NOMO-1 (cell line): ENCODE measurements around the gene NOTCH3.

Source experiments
- DNase-seq, 2 experiments: peaks; one replicate each; lab custom pipeline; 2025; ENCODE audit not compliant: unreplicated experiment in 2 of 2; lab: John Stamatoyannopoulos, UW

Gene NOTCH3

DNA sequence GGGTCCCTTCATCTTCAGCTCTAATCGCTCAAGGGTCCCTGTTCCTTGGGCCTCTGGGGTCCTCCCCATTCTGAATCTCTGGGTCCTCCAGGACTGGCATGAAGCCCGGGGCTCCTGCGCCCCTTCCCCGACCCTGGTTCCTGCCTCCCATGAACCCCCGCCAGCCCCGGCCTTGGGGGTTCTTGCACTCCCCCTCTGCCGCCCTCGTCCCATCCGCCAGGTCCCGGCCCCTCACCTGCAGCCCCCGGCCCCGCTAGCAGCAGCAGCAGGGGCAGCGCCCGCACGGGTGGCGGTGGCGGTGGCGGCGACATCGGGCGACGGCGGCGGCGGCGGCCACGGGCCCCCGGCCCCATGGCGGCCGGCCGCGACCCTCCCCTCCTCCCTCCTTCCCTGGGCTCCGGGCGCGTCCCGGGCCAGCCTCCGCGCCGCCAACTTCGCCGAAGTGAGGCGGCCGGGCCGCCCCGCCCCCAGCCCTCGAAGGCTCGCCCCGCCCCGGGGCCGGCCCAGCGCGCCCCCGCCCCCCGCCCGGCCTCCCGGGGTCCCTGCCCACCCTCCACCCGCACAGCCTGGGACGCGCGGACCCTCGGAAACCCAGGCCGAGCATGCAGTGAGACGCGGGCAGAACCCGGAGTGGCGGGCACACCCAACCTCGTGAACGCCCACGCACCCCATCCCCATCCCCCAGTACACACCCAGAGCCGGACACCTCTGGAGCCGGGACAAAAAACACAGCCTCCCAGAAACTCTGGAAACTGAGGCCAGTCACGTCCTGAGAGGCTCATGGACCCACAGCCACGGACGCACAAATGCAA lies at the start of gene NOTCH3:
Gene NOTCH3, minus strand, starts transcription at position 443 of the 812 bp plus-strand sequence. Its CDS starts 90 bp downstream, at position 353.
- no peak for DNase-seq

DNA sequence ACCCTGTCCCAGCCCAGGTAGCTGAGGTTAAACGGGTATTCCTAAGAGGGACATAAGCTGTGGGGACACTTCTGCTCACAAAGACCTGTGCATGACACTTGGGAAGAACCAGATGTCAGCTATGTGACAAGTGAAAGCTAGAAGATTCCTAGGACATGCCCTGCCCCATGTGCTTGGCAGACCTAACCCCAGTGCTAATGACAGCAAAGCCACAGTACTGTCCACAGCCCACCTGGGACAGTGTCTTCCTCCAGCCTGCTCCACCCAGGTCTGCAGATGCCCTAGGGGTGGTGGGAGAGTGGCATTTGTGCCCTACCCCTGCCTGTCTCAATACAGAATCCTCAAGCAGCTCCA lies 49.8 kb upstream of the NOTCH3 start:
- DNase-seq = no peak

DNA sequence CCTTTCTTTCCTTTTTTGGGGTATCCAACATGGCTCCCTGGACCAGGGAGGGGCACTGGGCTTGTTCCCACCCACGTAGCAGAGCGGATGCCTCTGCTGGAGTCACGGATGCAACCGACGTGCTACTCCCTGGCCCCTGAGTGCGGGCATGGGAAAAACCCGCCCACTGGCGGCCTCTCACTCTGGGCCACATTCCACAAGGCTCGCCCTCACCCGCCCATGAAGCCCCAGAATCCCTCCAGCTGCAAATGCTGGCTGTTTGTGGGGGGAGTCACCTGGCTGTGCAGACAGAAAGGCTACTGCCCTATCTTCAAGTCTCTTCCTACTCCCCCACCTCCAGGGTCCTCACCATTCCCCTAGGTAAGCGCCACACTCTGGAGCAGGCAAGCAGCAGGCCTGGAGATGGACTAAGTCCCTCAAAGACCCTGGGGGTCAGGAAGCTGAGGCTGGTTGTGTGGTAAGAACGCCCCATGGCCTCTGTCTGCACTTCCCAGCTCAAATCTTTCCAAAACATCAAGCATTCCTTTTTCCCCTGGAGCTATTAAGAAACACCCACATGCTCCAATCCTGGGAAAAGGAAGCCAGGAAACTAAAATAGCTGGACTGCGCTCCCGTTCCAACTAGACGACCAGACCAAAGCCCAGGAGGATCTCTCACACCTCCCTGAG lies 49.3 kb upstream of the NOTCH3 start:
- DNase-seq = no peak

DNA sequence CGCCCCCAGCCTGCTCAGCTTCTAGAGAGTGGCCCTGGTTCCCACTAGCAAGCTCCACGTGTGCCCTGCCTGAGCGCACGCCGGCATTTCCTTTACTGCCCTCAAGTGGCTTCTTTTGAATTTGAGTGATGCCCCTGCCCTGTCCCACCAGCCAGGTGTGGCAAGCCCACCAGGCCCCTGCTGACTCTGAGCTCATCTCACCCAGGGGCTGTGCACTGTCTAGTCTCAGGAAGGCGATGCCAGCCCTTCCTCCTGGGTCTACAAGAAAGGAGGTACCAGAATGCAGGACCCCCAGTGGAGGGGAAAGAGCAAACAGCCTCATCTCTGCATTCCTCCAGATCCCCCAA lies 48.7 kb upstream of the NOTCH3 start:
- DNase-seq = no peak

DNA sequence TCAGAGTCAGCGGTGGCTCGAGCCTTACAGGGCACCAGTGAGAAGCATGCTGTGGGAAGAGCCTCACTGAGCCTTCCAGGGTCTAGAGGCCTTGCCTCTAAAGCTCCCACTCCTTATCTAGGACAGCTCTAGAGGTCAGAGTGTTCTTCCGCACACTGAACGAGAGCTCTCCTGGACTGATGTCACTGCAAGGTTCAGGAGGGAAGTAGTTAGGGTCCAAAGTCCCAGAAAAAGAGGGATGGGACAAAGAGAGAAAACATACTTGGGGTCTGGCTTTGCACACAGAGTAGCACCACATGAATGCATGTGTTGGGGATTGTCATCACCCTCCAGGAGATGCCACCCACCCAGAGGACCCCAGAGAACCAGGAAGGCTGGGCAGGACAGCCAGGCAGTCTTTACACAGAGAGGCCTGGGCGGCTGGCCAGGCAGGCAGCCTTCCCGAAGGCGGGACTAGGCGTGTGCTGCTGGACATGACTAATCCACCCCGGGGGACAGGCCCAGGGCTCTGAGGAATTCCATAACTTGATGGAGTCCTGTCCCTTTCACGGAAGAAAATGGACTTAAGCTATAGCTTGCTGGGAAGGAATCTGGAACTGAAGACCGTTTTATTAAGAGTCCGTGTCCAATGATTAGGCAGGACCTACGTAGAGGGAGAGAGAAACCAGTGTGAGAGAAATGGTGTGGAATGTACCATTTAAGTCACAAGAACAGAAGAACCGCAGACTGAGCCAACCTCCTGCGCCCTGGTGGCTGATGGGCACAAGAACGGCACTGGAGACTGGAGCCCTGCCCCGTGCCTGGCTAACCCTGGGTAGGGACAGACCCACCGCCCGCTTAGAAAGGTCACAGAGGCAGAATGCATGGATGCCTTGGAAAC lies 48.1 kb upstream of the NOTCH3 start:
- no peak for DNase-seq

DNA sequence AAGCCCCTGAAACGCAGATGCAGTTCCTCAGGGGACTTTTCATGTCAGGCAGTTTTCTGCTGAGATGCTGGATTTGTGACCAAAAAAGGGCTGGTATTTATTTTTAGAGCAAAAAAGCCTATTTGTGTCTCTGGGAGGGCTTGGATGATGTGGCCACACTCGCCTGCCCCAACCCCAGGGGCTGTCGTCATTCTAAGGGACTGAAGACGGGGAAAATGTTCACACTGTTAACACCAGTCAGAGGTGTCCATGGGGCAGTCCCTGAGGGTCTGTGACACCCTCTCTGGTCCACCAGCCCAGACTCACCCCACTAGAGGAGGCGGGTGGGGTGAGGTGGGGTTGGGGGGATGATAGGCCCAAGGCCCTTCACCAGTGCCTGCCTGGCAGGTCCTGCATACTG lies 47.3 kb upstream of the NOTCH3 start:
- no peak for DNase-seq

DNA sequence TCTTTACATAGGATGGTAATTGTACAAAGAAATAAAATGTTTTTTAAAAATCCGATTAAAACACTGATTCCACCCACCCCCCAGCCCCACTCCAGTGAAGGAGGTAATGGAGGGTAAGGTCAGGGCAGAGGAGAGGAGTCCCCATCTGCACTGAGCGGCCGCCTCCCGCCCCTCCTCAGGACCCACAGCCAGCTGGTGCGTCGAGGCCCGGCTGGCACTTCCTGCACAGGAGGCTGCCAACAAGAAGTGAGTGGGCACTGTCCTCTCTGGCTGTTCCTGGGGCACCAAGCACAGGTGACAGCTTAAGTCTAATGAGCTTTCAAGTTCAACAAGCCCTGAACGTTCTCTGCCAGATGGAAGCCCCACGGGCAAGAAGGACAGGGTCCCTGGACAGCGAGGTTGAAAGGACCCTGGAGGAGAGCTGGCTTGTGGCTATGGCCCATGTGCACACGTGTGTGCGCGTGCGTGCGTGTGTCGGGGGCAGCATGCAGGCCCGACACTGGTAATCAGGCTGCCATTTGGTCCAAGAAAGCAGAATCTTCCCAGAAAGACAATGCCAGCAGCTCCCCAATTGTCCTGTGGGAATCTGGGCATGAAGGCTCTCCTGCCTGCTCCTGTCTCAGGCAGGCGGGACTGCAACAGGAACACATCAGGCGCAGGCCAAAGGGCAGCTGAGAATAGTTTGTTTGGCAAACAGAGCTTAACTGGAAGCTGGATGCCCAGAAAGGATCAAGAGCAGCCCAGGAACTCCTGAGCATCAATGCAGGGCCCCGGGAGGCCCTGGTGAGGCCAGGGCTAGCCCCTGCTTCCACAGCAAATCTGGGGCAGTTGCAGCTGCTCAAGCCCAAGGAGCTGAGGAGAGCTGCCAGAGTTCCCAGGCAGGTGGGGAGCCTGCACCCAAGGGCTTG lies 46.6 kb upstream of the NOTCH3 start:
- DNase-seq = no peak

DNA sequence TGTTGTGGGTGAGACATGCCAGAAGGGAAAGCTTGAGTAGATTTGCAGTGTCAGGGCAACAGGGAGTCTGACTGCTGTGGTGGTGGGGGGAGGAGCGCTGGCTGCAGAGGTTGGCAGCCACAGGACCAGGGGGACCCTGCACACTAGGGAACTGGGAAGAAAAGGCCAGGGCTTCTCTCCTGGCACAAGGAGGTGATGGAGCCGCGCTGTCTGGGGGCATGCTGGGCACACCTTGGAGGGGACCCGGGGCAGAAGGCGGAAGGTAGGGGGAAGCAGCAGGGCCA lies 45.3 kb upstream of the NOTCH3 start:
- DNase-seq = no peak

DNA sequence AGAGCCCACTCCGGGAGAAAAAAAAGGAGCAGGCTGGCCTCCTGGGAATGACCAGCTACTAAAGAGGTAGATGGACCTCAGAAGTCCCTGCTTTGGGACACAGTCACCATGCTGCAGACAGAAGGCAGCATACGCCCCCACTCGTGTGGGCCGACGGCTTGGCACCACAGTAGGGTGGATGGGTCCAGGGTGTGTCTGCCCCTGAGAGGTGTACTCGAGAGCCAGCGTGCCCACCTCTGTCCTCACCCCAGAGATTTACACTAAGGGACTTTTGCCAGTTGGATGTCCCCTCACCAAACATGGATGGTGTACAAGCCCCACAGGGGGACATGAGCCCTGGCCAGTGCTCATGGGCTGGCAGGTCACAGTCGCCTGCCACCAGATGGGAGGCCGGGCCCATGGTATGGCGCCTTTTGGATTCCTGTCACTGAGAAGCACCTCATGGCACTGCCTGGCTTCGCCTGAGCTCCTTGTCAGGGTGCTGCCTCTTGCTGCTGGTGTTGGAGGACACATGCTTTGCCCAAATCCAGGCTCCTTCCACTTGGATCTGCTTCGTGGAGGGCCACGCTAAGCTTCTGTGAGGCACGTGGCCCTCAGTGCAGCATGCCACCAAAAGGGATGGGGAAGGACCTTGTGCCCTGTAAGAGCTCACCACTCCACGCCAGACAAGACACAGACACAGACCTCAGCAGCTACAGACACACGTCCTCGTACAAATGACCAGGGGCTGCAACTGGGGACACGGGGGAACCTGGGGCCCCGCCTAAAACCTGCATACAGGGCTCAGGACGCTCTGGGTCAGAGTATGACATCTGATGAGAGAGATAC lies 44.8 kb upstream of the NOTCH3 start:
- DNase-seq = no peak

DNA sequence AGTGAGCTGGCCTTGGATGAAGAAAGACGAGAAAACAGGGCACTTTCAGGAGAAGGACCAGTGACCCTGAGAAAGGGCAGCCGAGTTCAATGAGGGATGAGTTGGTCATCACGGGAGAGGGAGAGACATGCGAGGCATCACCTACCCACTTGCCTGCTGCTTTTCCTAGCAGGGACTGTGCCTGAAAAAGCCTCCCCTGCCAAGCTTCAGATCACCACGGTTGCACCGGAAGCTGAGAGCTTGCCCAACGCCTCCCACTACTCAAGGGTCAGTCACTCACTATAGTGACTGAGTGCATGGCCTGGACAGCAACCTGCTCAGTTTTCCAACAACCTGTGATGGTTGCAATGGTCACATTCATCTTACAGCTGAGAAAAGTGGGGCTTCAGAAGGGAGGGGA lies 44.0 kb upstream of the NOTCH3 start:
- DNase-seq = no peak

DNA sequence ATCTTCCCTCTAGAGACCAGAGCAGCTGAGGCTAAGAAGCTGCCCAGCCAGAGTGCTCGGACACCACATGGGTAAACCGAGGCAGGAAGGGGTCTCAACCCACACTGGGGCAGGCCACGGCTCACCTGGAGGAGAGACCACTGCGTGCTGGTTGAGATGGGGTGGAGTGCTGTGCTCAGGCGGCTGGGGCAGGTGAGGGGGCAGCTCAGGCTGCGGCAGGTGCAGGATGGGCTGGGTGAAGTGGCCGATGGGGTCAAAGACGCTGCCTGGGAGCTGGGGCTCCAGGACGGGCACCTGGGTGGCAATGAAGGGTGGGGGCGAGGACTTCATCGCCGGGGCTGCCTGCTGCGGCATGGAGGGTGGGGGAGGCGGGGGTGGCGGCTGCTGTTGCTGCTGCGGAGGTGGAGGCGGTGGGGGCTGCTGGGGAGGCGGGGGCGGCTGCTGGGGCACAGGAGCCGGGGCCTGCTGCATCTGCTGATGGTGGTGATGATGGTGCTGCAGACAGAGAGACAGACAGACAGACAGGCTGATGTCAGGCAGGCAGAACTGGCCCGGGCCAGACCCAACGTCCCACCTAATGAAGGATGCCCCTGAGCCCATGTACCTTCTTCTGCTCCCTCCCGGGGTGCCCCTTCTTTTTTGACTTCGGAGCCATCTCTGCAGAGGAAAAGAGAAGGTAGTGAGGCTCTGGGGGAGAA lies 43.5 kb upstream of the NOTCH3 start:
- DNase-seq = no peak

DNA sequence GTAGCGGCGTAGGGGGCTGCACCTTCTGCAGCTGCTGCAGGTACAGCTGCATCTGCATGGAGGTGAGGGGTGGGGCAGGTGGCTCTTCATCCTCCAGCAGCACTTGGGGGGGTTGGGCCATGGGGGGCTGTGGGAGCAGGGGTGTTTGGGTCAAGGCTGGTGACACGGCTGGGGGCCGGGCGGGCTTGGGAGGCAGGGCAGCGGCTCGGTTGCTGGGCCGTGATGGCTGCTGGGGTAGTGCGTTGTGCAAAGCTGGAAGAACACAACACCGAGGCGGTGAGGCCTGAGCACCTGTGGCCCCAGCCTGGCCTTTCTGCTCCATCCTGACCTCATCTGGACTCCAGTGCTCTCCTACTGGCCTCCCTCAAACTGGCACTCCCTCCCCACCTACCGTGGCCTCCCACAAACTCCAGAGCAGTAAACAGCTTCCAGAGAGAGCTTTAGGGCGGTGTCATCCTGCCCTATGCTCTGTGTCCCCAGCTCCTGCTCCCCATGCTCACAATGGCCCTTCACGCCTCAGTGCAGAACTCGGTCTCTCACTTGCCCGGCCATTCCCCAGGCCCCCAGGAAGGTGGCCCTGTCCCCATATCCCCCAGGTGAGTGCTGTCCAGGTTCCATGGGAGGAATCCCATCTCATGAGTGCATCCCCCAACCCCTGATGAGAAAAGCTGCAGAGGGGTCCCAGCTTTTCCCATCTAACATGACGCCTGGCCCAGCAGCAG lies 42.6 kb upstream of the NOTCH3 start:
- no peak for DNase-seq

DNA sequence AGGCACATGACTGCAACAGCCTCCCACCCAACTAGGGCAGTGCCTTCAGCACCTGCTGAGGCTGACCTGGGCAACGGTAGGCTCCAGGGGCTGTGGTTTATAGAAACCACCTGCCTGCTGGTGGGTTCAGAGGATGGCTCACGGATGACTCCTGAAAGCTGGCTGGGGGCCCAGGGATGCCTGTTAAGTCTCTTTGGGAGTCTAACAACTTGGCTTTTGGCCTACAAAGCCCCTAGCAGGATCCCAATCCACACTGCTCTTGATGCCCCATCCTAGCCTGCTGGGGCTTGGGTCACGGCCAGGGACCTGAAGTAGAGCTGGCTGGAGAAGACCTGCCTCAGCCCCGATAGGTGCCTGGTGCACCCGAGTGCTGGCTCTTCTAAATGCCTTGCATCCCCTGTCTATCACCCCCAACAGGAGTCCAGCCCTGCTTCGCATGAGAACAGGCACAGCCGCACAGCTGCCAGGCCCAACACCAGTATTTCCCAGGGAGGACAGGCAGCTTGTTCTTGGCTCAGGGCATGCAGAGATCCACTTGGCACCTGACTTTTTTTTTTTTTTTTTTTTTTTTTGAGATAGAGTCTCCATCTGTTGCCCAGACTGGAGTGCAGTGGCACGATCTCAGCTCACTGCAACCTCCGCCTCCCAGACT lies 40.6 kb upstream of the NOTCH3 start:
- DNase-seq = no peak

DNA sequence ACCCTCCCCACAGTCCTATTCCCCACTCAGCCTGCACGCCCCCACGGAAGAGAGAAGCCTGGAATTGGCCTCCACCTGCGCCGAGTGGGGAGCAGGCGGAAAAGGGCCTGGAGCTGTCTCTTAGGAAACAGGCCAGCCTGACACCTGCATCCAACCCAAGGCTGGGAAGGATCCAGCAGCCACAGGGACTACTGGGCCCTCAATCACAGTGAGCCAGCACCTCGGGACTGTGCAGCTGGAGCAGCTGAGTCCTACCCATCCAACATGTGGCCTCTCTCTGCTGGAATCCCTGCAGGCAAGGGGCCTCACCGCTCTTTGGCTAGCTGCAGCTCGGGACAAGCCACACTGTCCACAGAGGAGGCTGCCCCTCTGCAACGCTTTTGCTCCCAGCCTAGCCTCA lies 39.7 kb upstream of the NOTCH3 start:
- DNase-seq = no peak

DNA sequence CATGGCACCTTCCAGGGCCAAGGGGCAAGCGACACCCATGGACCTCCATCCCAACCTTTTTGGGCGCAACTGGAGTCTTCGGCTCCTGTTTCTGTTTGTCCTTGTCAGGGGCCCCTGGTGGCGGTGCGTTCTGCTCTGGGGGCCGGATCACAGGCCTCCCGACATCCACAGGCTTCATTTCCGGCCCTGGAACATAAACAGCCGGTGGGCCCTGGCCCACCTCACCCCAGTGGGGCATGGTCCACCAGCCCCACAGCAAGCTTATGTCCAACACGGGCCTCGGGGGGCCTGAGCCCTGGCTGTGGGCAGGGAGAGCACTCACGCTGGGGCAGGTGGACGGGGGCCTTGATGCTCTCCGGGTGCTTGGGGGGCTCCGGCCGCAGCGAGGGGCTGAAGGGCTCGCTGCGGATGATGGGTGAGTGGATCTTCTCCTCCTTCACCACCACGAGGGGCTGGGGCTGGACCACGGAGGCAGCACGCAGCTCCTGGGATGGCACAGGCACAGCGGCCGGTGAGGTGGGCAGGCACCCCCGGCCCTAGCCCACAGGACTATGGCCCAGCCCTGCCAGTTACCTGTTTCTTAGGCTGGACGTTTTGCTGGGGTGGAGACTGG lies 38.6 kb upstream of the NOTCH3 start:
- no peak for DNase-seq

DNA sequence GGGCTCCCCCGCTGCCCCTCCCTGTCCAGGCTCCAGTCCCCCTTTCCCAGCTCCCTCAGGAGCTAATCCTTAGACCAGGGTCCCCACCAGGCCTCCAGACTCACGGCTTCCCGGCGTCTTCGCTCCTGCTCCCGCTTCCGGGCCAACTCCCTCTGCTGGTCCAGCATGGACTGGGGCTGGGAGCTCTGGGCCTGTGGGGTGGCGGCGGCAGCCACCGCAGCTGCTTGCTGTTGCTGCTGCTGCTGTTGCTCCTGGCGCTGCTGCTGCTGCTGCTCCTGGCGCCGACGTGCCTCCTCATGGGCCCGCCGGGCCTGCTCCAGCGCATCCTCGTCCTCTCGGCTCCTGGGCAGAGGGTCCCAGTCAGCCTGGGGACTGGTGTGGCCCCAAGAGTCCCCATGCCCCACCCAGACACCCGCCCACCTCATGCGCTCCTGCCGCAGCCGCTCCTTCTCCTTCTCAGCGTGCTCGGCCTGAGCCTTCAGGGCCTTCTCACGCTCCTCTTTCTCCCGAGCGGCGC lies 37.9 kb upstream of the NOTCH3 start:
- DNase-seq = no peak

DNA sequence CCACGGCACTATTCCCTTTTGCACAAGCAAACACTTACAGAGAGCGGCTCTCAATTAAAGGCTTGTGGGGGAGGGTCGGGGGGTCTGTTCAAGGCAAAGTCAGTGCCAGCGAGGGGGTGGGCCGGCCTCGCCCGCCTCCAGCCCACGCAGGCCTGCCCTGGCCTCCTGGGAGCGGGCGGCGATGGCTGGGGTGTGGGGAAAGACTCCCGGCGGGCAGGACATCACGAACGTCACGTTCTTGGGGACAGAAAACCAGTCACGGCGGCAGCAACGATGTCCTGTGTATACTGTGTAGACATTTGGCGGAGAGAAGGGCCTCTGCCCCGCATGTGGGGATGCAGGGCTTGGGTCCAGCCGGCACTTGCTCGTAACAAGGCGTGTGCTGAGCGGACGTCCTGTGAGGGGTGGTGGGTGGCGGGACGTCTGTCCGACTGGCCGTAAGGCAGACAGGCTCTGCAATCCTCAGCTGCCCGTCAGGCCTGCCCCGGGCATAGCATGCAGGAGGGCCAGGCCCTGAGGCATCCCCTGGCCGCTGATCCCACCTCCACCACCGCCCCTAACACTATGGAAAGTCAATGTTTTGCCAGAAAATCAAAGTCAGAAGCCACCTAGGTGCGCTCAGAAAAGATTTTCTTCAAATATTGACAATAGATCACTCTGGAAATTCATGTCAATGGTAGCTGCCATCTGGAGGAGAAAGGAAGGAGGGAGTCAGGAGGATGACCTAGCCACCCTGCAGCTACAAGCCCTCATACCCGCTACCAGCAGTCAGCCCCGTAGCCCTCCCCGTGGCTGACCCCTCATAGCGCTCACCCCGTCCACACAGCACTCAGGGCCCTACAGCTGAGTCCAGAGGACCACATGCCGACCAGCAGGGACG lies 37.2 kb upstream of the NOTCH3 start:
- no peak for DNase-seq
